ENCODE measurements around the gene UVRAG.

DNA sequence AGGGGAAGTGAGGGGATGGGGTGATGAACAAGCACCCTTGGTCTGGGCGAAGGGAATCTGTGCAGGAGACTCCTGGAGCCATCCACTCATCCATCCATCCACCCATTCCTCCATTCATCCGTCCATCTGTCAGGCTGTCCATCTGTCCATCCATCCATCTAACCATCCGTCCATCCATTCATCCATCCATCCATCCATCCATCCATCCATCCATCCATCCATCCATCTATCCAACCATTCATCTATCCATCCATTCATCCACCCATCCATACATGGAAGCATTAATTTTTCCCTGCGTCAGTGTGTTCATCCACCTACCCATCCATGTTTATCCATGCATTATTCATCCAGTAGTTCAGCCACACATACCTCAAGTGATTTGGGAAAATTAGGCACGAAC, 359.3 kb downstream of the UVRAG start:
- TF ChIP-seq, protein P1, sequence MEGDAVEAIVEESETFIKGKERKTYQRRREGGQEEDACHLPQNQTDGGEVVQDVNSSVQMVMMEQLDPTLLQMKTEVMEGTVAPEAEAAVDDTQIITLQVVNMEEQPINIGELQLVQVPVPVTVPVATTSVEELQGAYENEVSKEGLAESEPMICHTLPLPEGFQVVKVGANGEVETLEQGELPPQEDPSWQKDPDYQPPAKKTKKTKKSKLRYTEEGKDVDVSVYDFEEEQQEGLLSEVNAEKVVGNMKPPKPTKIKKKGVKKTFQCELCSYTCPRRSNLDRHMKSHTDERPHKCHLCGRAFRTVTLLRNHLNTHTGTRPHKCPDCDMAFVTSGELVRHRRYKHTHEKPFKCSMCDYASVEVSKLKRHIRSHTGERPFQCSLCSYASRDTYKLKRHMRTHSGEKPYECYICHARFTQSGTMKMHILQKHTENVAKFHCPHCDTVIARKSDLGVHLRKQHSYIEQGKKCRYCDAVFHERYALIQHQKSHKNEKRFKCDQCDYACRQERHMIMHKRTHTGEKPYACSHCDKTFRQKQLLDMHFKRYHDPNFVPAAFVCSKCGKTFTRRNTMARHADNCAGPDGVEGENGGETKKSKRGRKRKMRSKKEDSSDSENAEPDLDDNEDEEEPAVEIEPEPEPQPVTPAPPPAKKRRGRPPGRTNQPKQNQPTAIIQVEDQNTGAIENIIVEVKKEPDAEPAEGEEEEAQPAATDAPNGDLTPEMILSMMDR (IDR thresholded peaks at IDR 0.05; ENCODE audit: low read length), result no peak
- TF ChIP-seq EZH2phosphoT487 (IDR thresholded peaks at IDR 0.05; ENCODE audit: low read length) (no peak), EZH2 (optimal IDR thresholded peaks at IDR 0.05; ENCODE audit: low read depth, low read length) (no peak)
